PC-9 (cell line): Measurements from ENCODE around the gene INTS1.

Experiments
- EZH2 ChIP-seq: fragments of 200-600 bp; sonication (generic); IDR thresholded peaks from 2 replicates; pipeline ENCODE4 v1.8.0; 2017; ENCODE audit warnings: antibody characterized with exemption, low read depth
- TF ChIP-seq, protein P1 (sequence below): fragments of 200-600 bp; sonication (generic); conservative IDR thresholded peaks from 2 replicates; pipeline ENCODE4 v1.6.1; 2017; ENCODE audit warnings: mixed run types, antibody characterized with exemption, mild to moderate bottlenecking, moderate library complexity

DNA sequence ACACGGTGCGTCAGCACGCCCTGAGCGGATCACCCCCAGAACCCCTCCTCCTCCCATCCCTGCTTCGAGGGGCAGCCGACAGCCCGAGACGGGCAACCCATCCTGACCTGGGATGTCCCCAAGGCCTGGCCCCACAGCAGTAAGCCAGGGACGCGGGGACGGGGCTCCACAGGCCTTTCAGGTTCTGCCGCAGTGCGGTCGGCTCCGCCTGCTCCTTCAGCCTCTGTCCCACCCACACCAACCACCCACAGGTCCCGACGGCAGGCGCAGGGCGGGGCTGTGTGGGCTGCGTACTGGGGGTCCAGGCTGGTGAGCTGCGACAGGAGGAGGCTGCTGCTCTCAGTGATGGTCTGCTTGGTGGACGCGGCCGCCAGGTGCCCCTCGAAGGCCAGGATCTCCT, 16.7 kb downstream of the INTS1 start:
- TF ChIP-seq EZH2, result no peak
- TF ChIP-seq, protein P1, sequence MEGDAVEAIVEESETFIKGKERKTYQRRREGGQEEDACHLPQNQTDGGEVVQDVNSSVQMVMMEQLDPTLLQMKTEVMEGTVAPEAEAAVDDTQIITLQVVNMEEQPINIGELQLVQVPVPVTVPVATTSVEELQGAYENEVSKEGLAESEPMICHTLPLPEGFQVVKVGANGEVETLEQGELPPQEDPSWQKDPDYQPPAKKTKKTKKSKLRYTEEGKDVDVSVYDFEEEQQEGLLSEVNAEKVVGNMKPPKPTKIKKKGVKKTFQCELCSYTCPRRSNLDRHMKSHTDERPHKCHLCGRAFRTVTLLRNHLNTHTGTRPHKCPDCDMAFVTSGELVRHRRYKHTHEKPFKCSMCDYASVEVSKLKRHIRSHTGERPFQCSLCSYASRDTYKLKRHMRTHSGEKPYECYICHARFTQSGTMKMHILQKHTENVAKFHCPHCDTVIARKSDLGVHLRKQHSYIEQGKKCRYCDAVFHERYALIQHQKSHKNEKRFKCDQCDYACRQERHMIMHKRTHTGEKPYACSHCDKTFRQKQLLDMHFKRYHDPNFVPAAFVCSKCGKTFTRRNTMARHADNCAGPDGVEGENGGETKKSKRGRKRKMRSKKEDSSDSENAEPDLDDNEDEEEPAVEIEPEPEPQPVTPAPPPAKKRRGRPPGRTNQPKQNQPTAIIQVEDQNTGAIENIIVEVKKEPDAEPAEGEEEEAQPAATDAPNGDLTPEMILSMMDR, result no peak
